Right renal pelvis (tissue), 4 donors: ENCODE results near the gene KRTAP3-3. TPM values are rescaled to one million over a fixed set of nuclear protein-coding genes. Genes with fewer than 3 reads are reported as not detected.
"Not testable (repeated sequence)": the region's sequence is repeated elsewhere in the genome, so short reads cannot be mapped to it uniquely, and the experiment has no call there.

Experiments used
- DNase-seq, 4 donors: peaks; one replicate each; pipeline ENCODE4 v3.0.0-alpha.2; 2013; ENCODE audit warnings: low read depth in 4 of 4, low spot score in 3 of 4, missing footprints in 1 of 4
- polyA plus RNA-seq, 4 donors: library from polyadenylated mRNA; unstranded; fragments of 120-200 nt; gene quantifications; one replicate each; pipeline ENCODE4 v1.2.1, GENCODE V29; 2013; ENCODE audit not compliant: insufficient read length in 4 of 4

The KRTAP3-3 gene
- polyA plus RNA-seq, 4 donors = not detected

GRCh38 chr17:41008811-41009210 lies 14.8 kb upstream of the KRTAP3-3 start, which contains the start of gene KRTAP3-1:
KRTAP3-1 (minus strand) TSS chr17:41009128; CDS start chr17:41009074, 54 bp downstream.
- DNase-seq = no peak

- no peak for DNase-seq
Observed at GRCh38 chr17:41004397-41004796, 10.4 kb upstream of the KRTAP3-3 start.

GRCh38 chr17:41003926-41004325 lies 10.0 kb upstream of the KRTAP3-3 start:
- no peak for DNase-seq

GRCh38 chr17:41002814-41003213 lies 8.8 kb upstream of the KRTAP3-3 start:
- DNase-seq = no peak

- no peak for DNase-seq
Observed at GRCh38 chr17:41001795-41002194, 7.8 kb upstream of the KRTAP3-3 start.

- DNase-seq = not testable (repeated sequence)
Observed at GRCh38 chr17:40999563-40999962, 5.6 kb upstream of the KRTAP3-3 start, which contains the start of gene KRTAP3-2. KRTAP3-2 (minus strand) TSS chr17:40999906; CDS start chr17:40999853, 53 bp downstream.

- no peak for DNase-seq
Observed at GRCh38 chr17:40997361-40997760, 3.4 kb upstream of the KRTAP3-3 start.

GRCh38 chr17:40996829-40997228 lies 2.9 kb upstream of the KRTAP3-3 start:
- DNase-seq = no peak

GRCh38 chr17:40995116-40995515 lies 1.2 kb upstream of the KRTAP3-3 start:
- no peak for DNase-seq

GRCh38 chr17:40993084-40993483 lies 880 bp downstream of the KRTAP3-3 start:
- no peak for DNase-seq

GRCh38 chr17:40992666-40993065 lies 1.3 kb downstream of the KRTAP3-3 start:
- no peak for DNase-seq

- no peak for DNase-seq
Observed at GRCh38 chr17:40986920-40987319, 7.0 kb downstream of the KRTAP3-3 start.

- DNase-seq = no peak
Observed at GRCh38 chr17:40984226-40984625, 9.7 kb downstream of the KRTAP3-3 start, which contains the start of gene KRT40. KRT40 (minus strand) TSS chr17:40984326; CDS start chr17:40984273, 53 bp downstream.

GRCh38 chr17:40981115-40981514 lies 12.8 kb downstream of the KRTAP3-3 start:
- DNase-seq = no peak

- DNase-seq = no peak
Observed at GRCh38 chr17:40980596-40980995, 13.4 kb downstream of the KRTAP3-3 start.

GRCh38 chr17:40980117-40980516 lies 13.8 kb downstream of the KRTAP3-3 start:
- DNase-seq = no peak

GRCh38 chr17:40978575-40979151 lies 15.3 kb downstream of the KRTAP3-3 start:
- DNase-seq = no peak

- DNase-seq = no peak
Observed at GRCh38 chr17:40975516-40975915, 18.4 kb downstream of the KRTAP3-3 start.

GRCh38 chr17:40974366-40974765 lies 19.6 kb downstream of the KRTAP3-3 start:
- no peak for DNase-seq

- DNase-seq = no peak
Observed at GRCh38 chr17:40967582-40967981, 26.4 kb downstream of the KRTAP3-3 start.

GRCh38 chr17:40966848-40967247 lies 27.1 kb downstream of the KRTAP3-3 start, which contains the start of gene KRT39:
KRT39 (minus strand) TSS chr17:40966948; CDS start chr17:40966856, 92 bp downstream.
- DNase-seq = no peak

- DNase-seq = no peak
Observed at GRCh38 chr17:40963838-40964237, 30.1 kb downstream of the KRTAP3-3 start.
